ENCODE results near the gene PHF5A.

DNA sequence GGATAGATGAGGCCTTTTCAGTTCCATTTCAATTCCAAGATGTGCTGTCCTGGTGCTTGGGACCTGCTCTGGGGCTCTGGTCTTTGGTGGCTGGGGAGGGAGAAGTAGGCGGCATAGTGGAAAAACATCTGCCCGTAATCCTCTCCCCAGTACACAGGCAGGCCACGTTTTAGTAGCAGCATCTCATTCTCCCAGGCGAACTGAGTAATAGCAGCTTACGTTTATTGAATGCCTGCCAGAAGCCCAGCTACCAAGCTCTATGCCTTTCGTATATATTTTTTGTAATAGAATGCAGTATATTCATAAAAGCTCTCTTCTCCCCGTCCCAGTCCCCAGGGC lies 11.9 kb upstream of the PHF5A start:
- TF ChIP-seq, protein P1, sequence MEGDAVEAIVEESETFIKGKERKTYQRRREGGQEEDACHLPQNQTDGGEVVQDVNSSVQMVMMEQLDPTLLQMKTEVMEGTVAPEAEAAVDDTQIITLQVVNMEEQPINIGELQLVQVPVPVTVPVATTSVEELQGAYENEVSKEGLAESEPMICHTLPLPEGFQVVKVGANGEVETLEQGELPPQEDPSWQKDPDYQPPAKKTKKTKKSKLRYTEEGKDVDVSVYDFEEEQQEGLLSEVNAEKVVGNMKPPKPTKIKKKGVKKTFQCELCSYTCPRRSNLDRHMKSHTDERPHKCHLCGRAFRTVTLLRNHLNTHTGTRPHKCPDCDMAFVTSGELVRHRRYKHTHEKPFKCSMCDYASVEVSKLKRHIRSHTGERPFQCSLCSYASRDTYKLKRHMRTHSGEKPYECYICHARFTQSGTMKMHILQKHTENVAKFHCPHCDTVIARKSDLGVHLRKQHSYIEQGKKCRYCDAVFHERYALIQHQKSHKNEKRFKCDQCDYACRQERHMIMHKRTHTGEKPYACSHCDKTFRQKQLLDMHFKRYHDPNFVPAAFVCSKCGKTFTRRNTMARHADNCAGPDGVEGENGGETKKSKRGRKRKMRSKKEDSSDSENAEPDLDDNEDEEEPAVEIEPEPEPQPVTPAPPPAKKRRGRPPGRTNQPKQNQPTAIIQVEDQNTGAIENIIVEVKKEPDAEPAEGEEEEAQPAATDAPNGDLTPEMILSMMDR (IDR thresholded peaks at IDR 0.05) = no peak
- TF ChIP-seq POLR2A (IDR thresholded peaks at IDR 0.05) (no peak), EP300 (IDR thresholded peaks at IDR 0.05) (no peak)

Measured in ovary (tissue), 3 donors.